Activated CD8-positive, alpha-beta T cell treated with anti-CD3 and anti-CD28 coated beads, Interleukin-2, amount 10 ng/mL, durations not matched to agents 7 days and 5 days (primary cell): Measurements from ENCODE around the gene OSBPL3. TPM values are rescaled to one million over a fixed set of nuclear protein-coding genes. Genes with fewer than 3 reads are reported as not detected.
A peak's percentile ranks its signal among the peaks of the same experiment; 100 is the strongest.
"Not testable (repeated sequence)": the region's sequence is repeated elsewhere in the genome, so short reads cannot be mapped to it uniquely, and the experiment has no call there.

Source experiments
- ATAC-seq: fragments of 150-1000 bp; cut with Tn5 transposase; one replicate; pipeline ENCODE4 v1.10.0; 2021; ENCODE audit warnings: moderate library complexity
- CTCF ChIA-PET: fragments of 350-600 bp; sonication (Branson Sonifier 250); formaldehyde crosslinking; loops from one replicate; lab custom pipeline; 2021; ENCODE audit warnings: antibody characterized with exemption; lab: Charles Lee
- POLR2A ChIA-PET: fragments of 350-600 bp; sonication (Branson Sonifier 250); formaldehyde crosslinking; loops from one replicate; lab custom pipeline; 2021; ENCODE audit warnings: antibody characterized with exemption; lab: Charles Lee
- DNase-seq: peaks from one replicate; pipeline ENCODE4 v3.0.0-alpha.2; 2020
- H3K27ac Mint-ChIP-seq: one replicate; pipeline ENCODE4 v1.8.0; 2021; ENCODE audit warnings: mild to moderate bottlenecking, mixed read lengths
- H3K27me3 Mint-ChIP-seq: one replicate; pipeline ENCODE4 v1.8.0; 2021; ENCODE audit warnings: low read depth, mixed read lengths
- H3K36me3 Mint-ChIP-seq: one replicate; pipeline ENCODE4 v1.8.0; 2021; ENCODE audit warnings: low read depth, mixed read lengths
- H3K4me1 Mint-ChIP-seq: one replicate; pipeline ENCODE4 v1.8.0; 2021; ENCODE audit warnings: low read depth, mixed read lengths
- H3K4me3 Mint-ChIP-seq: one replicate; pipeline ENCODE4 v1.8.0; 2021; ENCODE audit warnings: mild to moderate bottlenecking, mixed read lengths
- H3K9me3 Mint-ChIP-seq: one replicate; pipeline ENCODE4 v1.8.0; 2022; ENCODE audit warnings: mixed read lengths; ENCODE audit not compliant: insufficient read depth
- total RNA-seq, 2 experiments: library from RNA; stranded (reverse); gene quantifications; one replicate each; pipeline ENCODE4 v1.2.3, GENCODE V29; 2021

The OSBPL3 gene
- total RNA-seq, 2 experiments from 2014 or later, result 73.0 to 83.0 TPM

DNA sequence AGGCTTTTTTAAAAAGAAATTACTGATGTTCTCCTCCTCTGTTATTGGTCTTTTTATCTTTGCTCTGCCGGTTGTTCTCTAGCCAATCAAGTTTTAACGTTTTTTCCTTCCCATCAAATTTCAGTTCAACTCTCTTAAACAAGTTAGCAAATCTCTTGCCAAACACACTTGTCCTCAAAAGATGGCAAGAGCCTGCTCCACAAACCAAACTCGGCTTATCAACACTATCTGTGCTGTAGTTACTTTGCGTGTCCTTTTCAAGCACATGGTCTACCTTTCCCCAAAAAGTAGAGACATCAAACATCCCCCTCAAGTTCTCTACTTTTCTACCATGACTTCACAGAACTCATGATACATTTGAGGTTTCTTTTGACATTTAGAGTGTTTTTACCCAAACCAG is 71.3 kb downstream of the OSBPL3 start:
- H3K4me1 Mint-ChIP-seq, result peaks cover 43% of the 10 kb centered on the region
- POLR2A ChIA-PET, result interaction anchor here (5.1 kb wide), 1 partner anchor 70 kb away, joined by 39 read pairs; the partner anchor contains the start of gene OSBPL3
- H3K27me3 Mint-ChIP-seq, result no peaks in the 10 kb centered on the region
- no peaks in the 10 kb centered on the region for H3K9me3 Mint-ChIP-seq
- DNase-seq (no peak), ATAC-seq (no peak)
- peaks cover 32% of the 10 kb centered on the region for H3K36me3 Mint-ChIP-seq
- H3K4me3 Mint-ChIP-seq, result no peak overlapping the region
- H3K27ac Mint-ChIP-seq, result no peak overlapping the region
- CTCF ChIA-PET, result interaction anchor here (1.2 to 5.4 kb wide), 6 partner anchors 10 to 96 kb away, joined by 4 to 37 read pairs (median 5); partner anchors contain the start of gene OSBPL3

- H3K27me3 Mint-ChIP-seq, result no peaks in the 10 kb centered on the region
- H3K27ac Mint-ChIP-seq, result no peak overlapping the region
- ChIA-PET CTCF (interaction anchor here (0.7 to 5.4 kb wide), 6 partner anchors 9 to 87 kb away, joined by 3 to 37 read pairs (median 5); partner anchors contain the start of gene OSBPL3), POLR2A (interaction anchor here (1.3 to 5.1 kb wide), 2 partner anchors 11 to 70 kb away, joined by 3 to 39 read pairs; partner anchors contain the start of gene OSBPL3)
- no peaks in the 10 kb centered on the region for H3K9me3 Mint-ChIP-seq
- H3K4me1 Mint-ChIP-seq, result peaks cover 43% of the 10 kb centered on the region
- H3K4me3 Mint-ChIP-seq, result no peak overlapping the region
- peaks cover 31% of the 10 kb centered on the region for H3K36me3 Mint-ChIP-seq
- no peak for ATAC-seq
- no peak for DNase-seq
These were observed 71.8 kb downstream of the OSBPL3 start for GRCh38 chr7:24908166-24908565.

GRCh38 chr7:24907311-24907886 is 72.6 kb downstream of the OSBPL3 start:
- Mint-ChIP-seq H3K36me3 (peaks cover 27% of the 10 kb centered on the region), H3K27me3 (no peaks in the 10 kb centered on the region), H3K9me3 (no peaks in the 10 kb centered on the region), H3K4me1 (peaks cover 41% of the 10 kb centered on the region), H3K27ac (no peak overlapping the region), H3K4me3 (no peak overlapping the region)
- ChIA-PET CTCF (interaction anchor here (0.7 to 5.4 kb wide), 5 partner anchors 11 to 87 kb away, joined by 3 to 37 read pairs (median 5); partner anchors contain the start of gene OSBPL3), POLR2A (interaction anchor here (1.3 to 5.1 kb wide), 2 partner anchors 11 to 71 kb away, joined by 3 to 39 read pairs; partner anchors contain the start of gene OSBPL3)
- peak; percentile 71 for ATAC-seq
- peak; percentile 55 for DNase-seq

GRCh38 chr7:24905996-24906770 is 73.8 kb downstream of the OSBPL3 start:
- no peak for ATAC-seq
- H3K4me1 Mint-ChIP-seq, result peaks cover 41% of the 10 kb centered on the region
- ChIA-PET CTCF (interaction anchor here (0.9 to 1.8 kb wide), 2 partner anchors 10 to 189 kb away, joined by 4 to 6 read pairs; no protein-coding TSS in a partner anchor), POLR2A (no interaction called here)
- no peak overlapping the region for H3K4me3 Mint-ChIP-seq
- H3K9me3 Mint-ChIP-seq, result no peaks in the 10 kb centered on the region
- H3K27ac Mint-ChIP-seq, result no peak overlapping the region
- H3K27me3 Mint-ChIP-seq, result no peaks in the 10 kb centered on the region
- no peak for DNase-seq
- peaks cover 26% of the 10 kb centered on the region for H3K36me3 Mint-ChIP-seq

- peaks cover 26% of the 10 kb centered on the region for H3K36me3 Mint-ChIP-seq
- DNase-seq, ATAC-seq, POLR2A ChIA-PET, CTCF ChIA-PET, H3K9me3 Mint-ChIP-seq, H3K27me3 Mint-ChIP-seq, H3K27ac Mint-ChIP-seq, H3K4me3 Mint-ChIP-seq: not testable (repeated sequence)
- H3K4me1 Mint-ChIP-seq, result peaks cover 44% of the 10 kb centered on the region
These were observed 76.0 kb downstream of the OSBPL3 start for GRCh38 chr7:24903992-24904391.

- no peak overlapping the region for H3K27ac Mint-ChIP-seq
These were observed 76.4 kb downstream of the OSBPL3 start for GRCh38 chr7:24903559-24903958.

DNA sequence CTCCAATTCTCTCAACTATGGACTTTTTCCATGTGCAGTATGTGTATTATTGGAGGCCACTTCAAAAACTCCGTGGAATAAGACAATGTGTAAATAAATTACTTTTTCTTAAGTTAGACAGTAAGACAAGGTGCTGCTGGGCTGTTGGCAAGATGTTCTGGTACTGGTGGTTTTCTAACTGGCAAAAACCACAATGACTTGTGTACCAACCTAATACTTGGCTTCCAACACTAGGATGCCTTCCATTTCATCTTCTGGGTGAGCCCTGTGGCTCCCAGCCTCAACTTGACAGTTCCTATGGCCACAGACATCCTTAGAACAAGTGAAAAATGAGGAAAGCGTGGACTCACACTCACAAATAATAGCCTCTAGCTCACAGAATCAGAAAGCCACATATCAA is 77.0 kb downstream of the OSBPL3 start:
- H3K9me3 Mint-ChIP-seq, result no peaks in the 10 kb centered on the region
- DNase-seq (no peak), ATAC-seq (no peak)
- no peak overlapping the region for H3K27ac Mint-ChIP-seq
- H3K4me1 Mint-ChIP-seq, result peaks cover 55% of the 10 kb centered on the region
- ChIA-PET CTCF (interaction anchor here (1.6 kb wide), 1 partner anchor 82 kb away, joined by 4 read pairs; no protein-coding TSS in a partner anchor), POLR2A (no interaction called here)
- H3K4me3 Mint-ChIP-seq, result no peak overlapping the region
- H3K36me3 Mint-ChIP-seq, result peaks cover 26% of the 10 kb centered on the region
- no peaks in the 10 kb centered on the region for H3K27me3 Mint-ChIP-seq

More at GRCh38 chr7:24903559-24903958, 76.4 kb downstream of the OSBPL3 start:
- Mint-ChIP-seq H3K9me3 (no peaks in the 10 kb centered on the region), H3K27me3 (no peaks in the 10 kb centered on the region), H3K4me1 (peaks cover 48% of the 10 kb centered on the region), H3K4me3 (no peak overlapping the region), H3K36me3 (peaks cover 26% of the 10 kb centered on the region)
- ChIA-PET POLR2A (no interaction called here), CTCF (no interaction called here)
- ATAC-seq (no peak), DNase-seq (no peak)

DNA sequence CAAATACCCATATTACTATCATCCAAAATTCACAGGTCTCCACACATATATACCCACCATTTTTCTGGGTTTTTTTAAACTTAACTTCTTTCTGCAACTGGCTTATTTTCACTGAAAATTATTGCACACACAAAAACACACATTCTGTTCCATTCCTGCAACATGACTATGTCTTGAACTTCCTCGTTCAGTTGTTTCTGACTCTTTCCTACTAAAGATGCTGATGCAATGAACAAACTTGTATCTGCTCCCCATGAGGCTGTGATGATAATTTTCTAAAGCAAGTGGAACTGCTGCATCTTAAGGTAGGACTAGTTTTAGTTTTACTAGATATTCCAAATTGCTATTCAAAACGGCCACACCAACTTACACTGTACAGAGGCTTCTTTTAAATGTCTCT is 77.7 kb downstream of the OSBPL3 start:
- POLR2A ChIA-PET, result interaction anchor here (1.0 kb wide), 1 partner anchor 77 kb away, joined by 4 read pairs; the partner anchor contains the start of gene OSBPL3
- H3K36me3 Mint-ChIP-seq, result peaks cover 26% of the 10 kb centered on the region
- peaks cover 58% of the 10 kb centered on the region for H3K4me1 Mint-ChIP-seq
- H3K27me3 Mint-ChIP-seq, result no peaks in the 10 kb centered on the region
- H3K9me3 Mint-ChIP-seq, result no peaks in the 10 kb centered on the region
- DNase-seq (no peak), ATAC-seq (no peak)
- no peak overlapping the region for H3K27ac Mint-ChIP-seq
- H3K4me3 Mint-ChIP-seq, result no peak overlapping the region
- CTCF ChIA-PET, result interaction anchor here (1.0 to 1.6 kb wide), 3 partner anchors 21 to 81 kb away, joined by 3 to 4 read pairs (median 4); no protein-coding TSS in a partner anchor

GRCh38 chr7:24899905-24900304 is 80.1 kb downstream of the OSBPL3 start:
- no peak overlapping the region for H3K4me3 Mint-ChIP-seq
- POLR2A ChIA-PET, result no interaction called here
- peaks cover 81% of the 10 kb centered on the region for H3K4me1 Mint-ChIP-seq

GRCh38 chr7:24899161-24899560 is 80.8 kb downstream of the OSBPL3 start:
- peaks cover 88% of the 10 kb centered on the region for H3K4me1 Mint-ChIP-seq
- DNase-seq (no peak), ATAC-seq (peak; percentile 29)
- CTCF ChIA-PET, result interaction anchor here (0.7 to 2.4 kb wide), 6 partner anchors 9 to 199 kb away, joined by 3 to 9 read pairs (median 4); no protein-coding TSS in a partner anchor
- H3K9me3 Mint-ChIP-seq, result no peaks in the 10 kb centered on the region
- POLR2A ChIA-PET, result interaction anchor here (1.0 kb wide), 2 partner anchors 22 to 80 kb away, joined by 3 to 4 read pairs; no protein-coding TSS in a partner anchor
- no peaks in the 10 kb centered on the region for H3K27me3 Mint-ChIP-seq
- H3K4me3 Mint-ChIP-seq, result no peak overlapping the region
- peaks cover 21% of the 10 kb centered on the region for H3K36me3 Mint-ChIP-seq
- H3K27ac Mint-ChIP-seq, result peak overlapping the region; percentile 50

More at GRCh38 chr7:24899905-24900304, 80.1 kb downstream of the OSBPL3 start:
- no peaks in the 10 kb centered on the region for H3K9me3 Mint-ChIP-seq
- DNase-seq (no peak), ATAC-seq (no peak)
- peaks cover 24% of the 10 kb centered on the region for H3K36me3 Mint-ChIP-seq
- no peaks in the 10 kb centered on the region for H3K27me3 Mint-ChIP-seq
- peak overlapping the region; percentile 18 for H3K27ac Mint-ChIP-seq
- CTCF ChIA-PET, result interaction anchor here (0.9 to 2.4 kb wide), 8 partner anchors 11 to 198 kb away, joined by 3 to 9 read pairs (median 4); no protein-coding TSS in a partner anchor

DNA sequence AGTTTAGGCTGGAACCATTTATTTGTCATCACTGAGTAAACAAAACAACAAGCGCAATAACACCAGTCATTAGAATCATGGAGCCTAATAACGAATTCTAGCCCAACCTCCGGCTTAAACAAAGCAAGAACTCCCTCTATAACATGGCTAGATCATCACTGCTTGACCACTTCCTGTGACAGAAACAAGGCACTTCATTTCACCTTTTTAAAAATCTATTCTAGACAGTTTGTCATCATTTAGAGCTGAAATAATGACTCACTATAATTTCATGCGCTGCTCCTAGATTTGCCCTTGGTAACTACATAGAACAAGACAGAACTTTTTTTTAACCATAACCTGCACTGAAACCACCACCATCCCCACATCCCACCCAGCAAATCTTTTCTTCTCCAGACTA is 81.3 kb downstream of the OSBPL3 start:
- DNase-seq (no peak), ATAC-seq (peak; percentile 41)
- no peak overlapping the region for H3K4me3 Mint-ChIP-seq
- H3K27ac Mint-ChIP-seq, result peak overlapping the region; percentile 50
- H3K9me3 Mint-ChIP-seq, result no peaks in the 10 kb centered on the region
- CTCF ChIA-PET, result interaction anchor here (0.7 to 2.4 kb wide), 5 partner anchors 10 to 199 kb away, joined by 3 to 9 read pairs (median 4); no protein-coding TSS in a partner anchor
- POLR2A ChIA-PET, result interaction anchor here (1.0 kb wide), 2 partner anchors 22 to 80 kb away, joined by 3 to 4 read pairs; no protein-coding TSS in a partner anchor
- H3K27me3 Mint-ChIP-seq, result no peaks in the 10 kb centered on the region
- peaks cover 21% of the 10 kb centered on the region for H3K36me3 Mint-ChIP-seq
- peaks cover 87% of the 10 kb centered on the region for H3K4me1 Mint-ChIP-seq
